Common myeloid progenitor, CD34-positive (primary cell): ENCODE results near the gene FZD10.

Experiments
- CTCF ChIA-PET: fragments of 350-600 bp; sonication (Branson Sonifier 250); formaldehyde crosslinking; loops from one replicate; lab custom pipeline; 2021; ENCODE audit warnings: antibody characterized with exemption; lab: Charles Lee
- POLR2A ChIA-PET: fragments of 350-600 bp; sonication (Branson Sonifier 250); formaldehyde crosslinking; loops from one replicate; lab custom pipeline; 2021; ENCODE audit warnings: antibody characterized with exemption; lab: Charles Lee
- DNase-seq, 3 donors: peaks; one replicate each; pipeline versions ENCODE4 v3.0.0 to v3.0.0-alpha.2; 2013
- H3K27ac ChIP-seq, 2 experiments: 1 replicate in 1 of 2; 2 replicates in 1 of 2; pipeline ENCODE4 v1.7.0; 2013; ENCODE audit warnings: inconsistent platforms in 2 of 2, low read length in 2 of 2, mild to moderate bottlenecking in 2 of 2, low read depth in 1 of 2, moderate library complexity in 1 of 2; ENCODE audit not compliant: severe bottlenecking in 2 of 2, insufficient read depth in 1 of 2, poor library complexity in 1 of 2
- H3K27me3 ChIP-seq, 5 experiments: replicated peaks in 2 of 5; 1 replicate in 3 of 5; 2 replicates in 2 of 5; pipeline versions ENCODE4 v1.6.1 to v1.7.0; 2013; ENCODE audit warnings: low read length in 4 of 5, mild to moderate bottlenecking in 2 of 5, moderate library complexity in 2 of 5, inconsistent platforms in 1 of 5; ENCODE audit not compliant: insufficient read depth in 5 of 5, control insufficient read depth in 4 of 5
- H3K36me3 ChIP-seq, 4 experiments: 1 replicate in 2 of 4; 2 replicates in 2 of 4; pipeline versions ENCODE4 v1.6.1 to v1.7.0; 2013; ENCODE audit warnings: low read length in 3 of 4, control low read depth in 1 of 4, mild to moderate bottlenecking in 1 of 4; ENCODE audit not compliant: control insufficient read depth in 4 of 4, insufficient read depth in 4 of 4
- H3K4me1 ChIP-seq, 4 experiments: 1 replicate in 3 of 4; 2 replicates in 1 of 4; pipeline versions ENCODE4 v1.6.1 to v1.7.1; 2013; ENCODE audit warnings: low read length in 3 of 4, mild to moderate bottlenecking in 3 of 4, control low read depth in 1 of 4, inconsistent platforms in 1 of 4, moderate library complexity in 1 of 4; ENCODE audit not compliant: control insufficient read depth in 4 of 4, insufficient read depth in 4 of 4; ENCODE audit errors: control extremely low read depth in 1 of 4
- H3K4me3 ChIP-seq, 7 experiments: 1 replicate in 4 of 7; 2 replicates in 3 of 7; pipeline versions ENCODE4 v1.5.1 to v1.7.0; 2013; ENCODE audit warnings: mild to moderate bottlenecking in 7 of 7, low read length in 6 of 7, moderate library complexity in 6 of 7, inconsistent platforms in 2 of 7, low read depth in 2 of 7, control low read depth in 1 of 7; ENCODE audit not compliant: insufficient read depth in 4 of 7, control insufficient read depth in 1 of 7; ENCODE audit errors: extremely low read depth in 1 of 7
- H3K9me3 ChIP-seq, 5 experiments: 1 replicate in 4 of 5; 2 replicates in 1 of 5; pipeline versions ENCODE4 v1.6.1 to v1.7.1; 2013; ENCODE audit warnings: low read length in 4 of 5, mild to moderate bottlenecking in 2 of 5, inconsistent platforms in 1 of 5, low read depth in 1 of 5, moderate library complexity in 1 of 5; ENCODE audit not compliant: control insufficient read depth in 4 of 5, insufficient read depth in 2 of 5; ENCODE audit errors: control extremely low read depth in 1 of 5
- WGBS: methylation state at CpG from one replicate; pipeline ENCODE4 v1.1.5; 2013; ENCODE audit not compliant: insufficient coverage; 5-methylcytosine and 5-hydroxymethylcytosine counted together

FZD10 gene

DNA sequence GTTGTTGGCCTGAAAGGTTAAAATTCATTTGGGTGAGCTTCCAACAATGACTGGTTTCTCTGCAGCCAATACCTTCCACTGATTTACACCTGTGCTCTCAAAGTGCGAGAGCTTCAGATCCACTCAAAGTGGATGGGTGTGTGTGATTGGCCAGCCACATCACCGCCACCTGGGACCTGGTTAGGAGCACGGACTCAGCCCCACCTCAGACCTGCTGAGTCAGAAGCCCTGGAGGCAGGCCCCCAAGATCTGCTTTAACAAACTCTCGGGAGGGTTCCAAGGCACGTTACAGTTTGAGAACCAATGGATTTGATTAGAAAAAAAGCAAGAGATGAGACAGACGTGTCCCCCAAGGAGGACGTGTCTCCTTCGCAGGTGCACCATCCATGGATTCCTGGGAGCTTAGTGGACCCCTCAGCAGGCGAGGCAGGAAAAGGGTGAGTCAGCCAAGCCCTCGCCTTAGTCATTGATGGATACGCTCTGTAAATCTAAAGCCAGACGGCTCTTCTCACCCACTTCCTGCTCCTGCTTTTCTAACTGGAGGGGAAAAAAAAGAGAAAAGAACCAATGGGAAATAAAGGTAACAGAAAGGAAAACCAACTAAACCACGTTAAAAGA, 24.5 kb downstream of the FZD10 start:
- 54% methylated on average over 9 of the region's 13 CpGs for WGBS
- Histone ChIP-seq H3K27ac (no peak overlapping the region), H3K36me3 (no peaks in the 10 kb centered on the region), H3K4me1 (no peaks in the 10 kb centered on the region), H3K9me3 (peaks cover 0 to 6% (median 2%) of the 10 kb centered on the region in 5 experiments), H3K4me3 (no peak overlapping the region), H3K27me3 (peaks cover 0 to 23% (median 7%) of the 10 kb centered on the region in 5 experiments)
- CTCF ChIA-PET = no interaction called here
- DNase-seq = no peak
- POLR2A ChIA-PET = no interaction called here

DNA sequence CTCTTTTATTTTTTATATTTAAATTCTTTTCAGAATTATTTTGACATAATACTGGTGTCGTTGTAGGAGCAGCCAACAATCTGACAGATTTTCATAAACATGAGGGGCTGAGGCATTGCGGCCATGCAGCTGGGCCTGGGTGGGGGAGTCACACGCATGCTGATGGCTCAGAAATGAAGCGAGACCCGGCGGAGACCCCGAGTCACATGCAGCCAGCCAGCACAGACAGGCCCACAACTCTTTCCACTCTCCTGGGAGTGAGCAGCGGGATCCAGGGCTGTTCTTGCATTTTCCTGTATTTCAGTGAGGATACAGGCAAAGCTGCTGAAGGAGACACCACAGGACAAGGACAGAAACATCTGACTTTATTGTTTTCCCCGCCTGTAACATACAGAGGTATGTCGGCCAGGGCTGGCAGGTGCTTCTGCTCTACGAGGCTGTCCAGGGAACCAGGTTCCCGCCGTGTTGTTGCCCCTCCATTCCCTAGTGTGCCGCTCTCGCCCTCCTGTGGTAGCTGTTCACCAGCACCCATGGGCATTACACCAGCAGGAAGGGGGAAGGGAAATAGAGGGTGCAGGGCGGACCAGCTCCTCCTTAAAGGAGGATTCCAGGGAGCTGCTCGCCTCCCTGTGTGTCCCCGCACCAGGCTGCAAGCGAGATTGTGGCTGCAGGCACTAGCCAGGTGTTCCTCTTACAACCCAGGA, 30.5 kb downstream of the FZD10 start:
- no peaks in the 10 kb centered on the region for H3K4me1 ChIP-seq
- CTCF ChIA-PET = interaction anchor here (0.9 kb wide), 1 partner anchor 8 kb away, joined by 3 read pairs; no protein-coding TSS in a partner anchor
- POLR2A ChIA-PET = no interaction called here
- no peak for DNase-seq
- no peak overlapping the region for H3K4me3 ChIP-seq
- 66% methylated on average over 13 of the region's 19 CpGs for WGBS
- H3K9me3 ChIP-seq = no peaks in the 10 kb centered on the region
- H3K27ac ChIP-seq = no peak overlapping the region
- H3K27me3 ChIP-seq = peaks cover 0 to 21% (median 2%) of the 10 kb centered on the region in 5 experiments
- H3K36me3 ChIP-seq = no peaks in the 10 kb centered on the region

DNA sequence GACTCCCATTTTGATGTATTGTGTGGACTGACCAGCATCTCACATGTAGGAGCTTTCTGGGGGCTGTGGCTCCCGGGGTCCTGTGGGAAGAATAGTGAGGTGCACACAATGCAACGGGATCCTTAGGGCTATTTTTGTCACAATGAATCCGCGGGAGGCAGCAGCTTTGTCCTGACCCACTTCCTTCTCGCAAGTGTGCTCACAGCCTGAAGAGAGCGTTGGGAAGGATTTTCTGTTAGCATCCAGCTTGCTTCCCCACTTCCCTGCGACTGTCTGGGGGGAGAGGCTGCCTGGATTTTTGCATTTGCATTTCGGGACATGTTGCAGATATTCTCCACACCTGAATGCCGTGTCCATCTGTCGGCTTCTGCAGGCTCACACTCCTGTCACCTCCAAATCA, 31.9 kb downstream of the FZD10 start:
- Histone ChIP-seq H3K9me3 (no peaks in the 10 kb centered on the region), H3K4me1 (no peaks in the 10 kb centered on the region), H3K27ac (no peak overlapping the region), H3K4me3 (no peak overlapping the region), H3K27me3 (peaks cover 0 to 20% (median 2%) of the 10 kb centered on the region in 5 experiments), H3K36me3 (no peaks in the 10 kb centered on the region)
- WGBS = 22% methylated on average over 6 of the region's 10 CpGs
- POLR2A ChIA-PET = no interaction called here
- no peak for DNase-seq
- CTCF ChIA-PET = no interaction called here

DNA sequence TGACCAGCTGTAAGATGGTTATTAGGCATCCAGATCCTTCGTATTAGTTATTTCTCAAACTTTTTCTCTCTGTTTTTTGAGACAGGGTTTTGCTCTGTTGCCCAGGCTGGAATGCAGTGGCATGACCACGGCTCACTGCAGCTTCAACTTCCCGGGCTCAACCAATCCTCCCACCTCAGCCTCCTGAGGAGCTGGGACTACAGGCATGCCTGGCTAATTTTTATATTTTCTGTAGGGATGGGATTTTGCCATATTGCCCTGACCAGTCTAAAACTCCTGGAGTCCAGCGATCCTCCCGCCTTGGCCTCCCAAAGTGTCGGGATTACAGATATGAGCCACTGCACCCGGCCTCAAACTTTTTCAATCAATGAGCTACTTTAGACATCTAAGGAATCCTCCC, 33.1 kb downstream of the FZD10 start:
- Histone ChIP-seq H3K27ac (no peak overlapping the region), H3K36me3 (no peaks in the 10 kb centered on the region), H3K4me3 (no peak overlapping the region), H3K4me1 (no peaks in the 10 kb centered on the region), H3K9me3 (no peaks in the 10 kb centered on the region), H3K27me3 (peaks cover 0 to 30% (median 2%) of the 10 kb centered on the region in 5 experiments)
- ChIA-PET POLR2A (no interaction called here), CTCF (no interaction called here)
- DNase-seq = no peak
- WGBS = 97% methylated on average over 5 of the region's 7 CpGs

DNA sequence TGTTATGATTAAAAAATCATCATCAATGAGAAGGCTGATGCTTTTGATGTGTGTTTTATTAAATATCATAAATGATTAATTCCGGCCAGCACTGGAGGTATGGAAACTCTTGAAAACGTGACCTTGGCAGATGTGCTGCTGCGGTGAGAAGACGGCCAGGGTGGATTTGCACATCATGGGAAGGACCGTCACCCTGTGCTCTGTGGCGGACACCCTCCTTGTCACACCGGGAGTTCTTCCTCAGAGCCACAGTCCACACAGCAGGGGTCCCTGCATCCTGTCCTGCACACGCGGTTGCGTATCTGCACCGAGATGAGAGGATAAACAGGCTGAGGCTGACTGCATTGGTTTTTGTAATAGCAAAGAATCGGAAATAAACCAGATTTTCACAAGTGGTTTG, 33.5 kb downstream of the FZD10 start:
- 87% methylated on average over 12 of the region's 12 CpGs for WGBS
- Histone ChIP-seq H3K4me3 (no peak overlapping the region), H3K27ac (no peak overlapping the region), H3K36me3 (no peaks in the 10 kb centered on the region), H3K4me1 (no peaks in the 10 kb centered on the region), H3K27me3 (peaks cover 0 to 30% (median 2%) of the 10 kb centered on the region in 5 experiments), H3K9me3 (no peaks in the 10 kb centered on the region)
- POLR2A ChIA-PET = no interaction called here
- DNase-seq = no peak
- CTCF ChIA-PET = no interaction called here

DNA sequence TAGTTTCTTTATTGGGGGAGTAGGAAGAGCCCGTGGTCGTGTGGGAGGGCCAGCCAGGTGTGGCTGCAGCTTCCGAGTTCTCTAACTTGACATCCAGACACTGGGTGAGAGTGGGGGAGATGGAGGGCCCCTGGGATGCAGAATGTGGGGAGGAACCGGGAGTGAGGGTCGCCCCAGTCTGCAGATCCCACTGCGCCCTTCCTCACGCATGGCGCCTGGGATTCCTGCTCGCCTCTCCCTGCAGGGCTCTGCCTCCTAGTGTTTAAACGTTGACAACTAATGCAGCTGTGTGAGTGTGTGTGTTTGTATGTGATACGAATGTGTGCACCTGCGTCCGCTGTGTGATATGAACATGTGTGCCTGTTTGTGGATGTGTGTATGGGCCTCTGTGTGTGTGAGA, 34.6 kb downstream of the FZD10 start:
- DNase-seq = no peak
- WGBS = 74% methylated on average over 7 of the region's 13 CpGs
- no peak overlapping the region for H3K27ac ChIP-seq
- no peaks in the 10 kb centered on the region for H3K36me3 ChIP-seq
- H3K9me3 ChIP-seq = peaks cover 0 to 4% (median 0%) of the 10 kb centered on the region in 5 experiments
- peaks cover 0 to 30% (median 2%) of the 10 kb centered on the region in 5 experiments for H3K27me3 ChIP-seq
- ChIA-PET CTCF (no interaction called here), POLR2A (no interaction called here)
- H3K4me1 ChIP-seq = no peaks in the 10 kb centered on the region
- H3K4me3 ChIP-seq = no peak overlapping the region

DNA sequence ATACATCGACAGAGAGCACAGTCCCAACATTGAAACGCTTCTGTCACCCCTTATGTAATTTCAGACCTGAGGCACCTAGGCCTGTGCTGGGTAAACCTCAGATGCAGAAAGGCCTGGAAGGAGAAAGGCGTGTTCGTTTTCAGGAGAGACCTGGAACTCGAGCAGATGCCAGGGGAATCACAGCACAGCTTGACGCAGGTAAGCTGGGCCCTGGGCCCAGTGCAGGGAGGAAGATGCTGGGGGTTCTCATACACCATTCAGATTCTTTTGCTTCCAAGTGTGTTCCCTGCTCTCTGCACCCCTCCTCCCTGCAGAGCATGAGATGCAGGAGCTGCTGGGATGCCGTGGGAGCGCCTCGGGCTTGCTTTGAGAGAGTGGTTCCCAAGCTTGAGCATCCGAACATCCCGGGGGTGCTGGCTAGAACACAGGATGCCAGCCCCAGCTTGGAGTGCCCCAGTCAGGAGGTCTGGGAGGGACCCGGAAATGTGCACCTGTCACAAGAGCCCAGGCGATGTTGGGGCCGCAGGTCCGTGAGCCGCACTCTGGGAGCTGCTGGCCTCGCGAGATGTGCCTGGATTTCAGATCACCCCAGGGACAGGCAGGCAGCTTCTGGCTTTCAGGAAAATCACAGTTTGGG, 35.9 kb downstream of the FZD10 start:
- no peak overlapping the region for H3K4me3 ChIP-seq
- H3K36me3 ChIP-seq = no peaks in the 10 kb centered on the region
- H3K9me3 ChIP-seq = peaks cover 0 to 4% (median 0%) of the 10 kb centered on the region in 5 experiments
- H3K27ac ChIP-seq = no peak overlapping the region
- H3K4me1 ChIP-seq = no peaks in the 10 kb centered on the region
- no peak for DNase-seq
- WGBS = 94% methylated on average over 12 of the region's 18 CpGs
- POLR2A ChIA-PET = no interaction called here
- CTCF ChIA-PET = no interaction called here
- H3K27me3 ChIP-seq = peaks cover 0 to 29% (median 2%) of the 10 kb centered on the region in 5 experiments
